Measurements from ENCODE around the gene EDC3. TPM values are rescaled to one million over a fixed set of nuclear protein-coding genes. Genes with fewer than 3 reads are reported as not detected.

Gene EDC3
- total RNA-seq, 4 donors from 2014 or later, result 14.4 to 18.8 (median 17.2) TPM

DNA sequence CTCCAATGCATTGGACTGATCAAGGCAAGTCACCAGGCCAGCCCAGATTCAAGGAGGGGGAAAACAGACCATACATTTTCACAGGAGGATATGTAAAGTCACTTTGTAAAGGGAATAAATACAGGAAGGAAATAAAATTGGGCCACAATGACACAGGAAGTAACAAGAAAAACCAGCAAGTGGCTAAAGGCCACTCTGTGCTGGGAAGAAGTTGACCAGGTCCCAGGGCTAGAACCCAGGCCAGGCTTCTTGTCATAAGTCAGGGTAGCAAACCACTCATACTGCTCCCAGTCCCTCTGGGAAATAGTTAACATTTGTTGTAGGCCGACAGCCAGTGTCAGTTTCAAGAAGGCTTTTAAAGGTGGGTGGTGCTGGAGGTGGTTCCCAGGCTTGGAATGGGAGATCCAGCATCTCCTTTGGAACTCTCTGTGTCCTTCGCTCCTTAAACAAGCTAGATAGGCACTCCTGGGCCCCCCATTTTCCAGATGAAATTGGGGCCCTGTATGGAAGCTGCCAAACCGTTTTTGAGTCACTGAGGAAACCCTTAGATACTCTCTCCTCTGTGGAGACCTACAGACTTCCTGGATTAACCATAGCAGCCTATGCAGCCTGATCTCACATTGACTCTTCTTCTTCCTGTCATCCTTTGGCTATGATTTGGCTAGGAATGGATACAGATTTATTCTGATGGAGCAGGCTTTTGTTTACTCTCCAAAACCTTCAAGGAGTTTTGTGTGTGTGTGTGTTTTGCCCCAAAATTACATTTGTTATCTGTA is 14.7 kb upstream of the EDC3 start:
- Histone ChIP-seq H3K27me3 (peaks cover 0 to 19% of the 10 kb centered on the region in 2 donors), H3K36me3 (no peaks in the 10 kb centered on the region), H3K4me1 (no peaks in the 10 kb centered on the region), H3K9me3 (no peaks in the 10 kb centered on the region), H3K27ac (no peak overlapping the region), H3K4me3 (no peak overlapping the region)
- WGBS, 2 donors, result 46 to 48% methylated on average over 3 of the region's 3 CpGs
- TF ChIP-seq EP300 (IDR thresholded peaks at IDR 0.05), result no peak
- TF ChIP-seq POLR2A (IDR thresholded peaks at IDR 0.05), result no peak
- TF ChIP-seq CTCF (IDR thresholded peaks at IDR 0.05), result no peak
- no peak for DNase-seq (ENCODE audit: low spot score in 2 of 2)

- no peak for DNase-seq (ENCODE audit: low spot score in 2 of 2)
- 63 to 64% methylated on average over 3 of the region's 3 CpGs for WGBS, 2 donors
- no peak overlapping the region for H3K27ac ChIP-seq
- TF ChIP-seq POLR2A (IDR thresholded peaks at IDR 0.05) (no peak), CTCF (IDR thresholded peaks at IDR 0.05) (no peak), EP300 (IDR thresholded peaks at IDR 0.05) (no peak)
- H3K27me3 ChIP-seq, result peaks cover 0 to 19% of the 10 kb centered on the region in 2 donors
- no peaks in the 10 kb centered on the region for H3K9me3 ChIP-seq
- no peaks in the 10 kb centered on the region for H3K4me1 ChIP-seq
- H3K4me3 ChIP-seq, result no peak overlapping the region
- H3K36me3 ChIP-seq, result no peaks in the 10 kb centered on the region
Observed at GRCh38 chr15:74709892-74710291, 14.1 kb upstream of the EDC3 start.

DNA sequence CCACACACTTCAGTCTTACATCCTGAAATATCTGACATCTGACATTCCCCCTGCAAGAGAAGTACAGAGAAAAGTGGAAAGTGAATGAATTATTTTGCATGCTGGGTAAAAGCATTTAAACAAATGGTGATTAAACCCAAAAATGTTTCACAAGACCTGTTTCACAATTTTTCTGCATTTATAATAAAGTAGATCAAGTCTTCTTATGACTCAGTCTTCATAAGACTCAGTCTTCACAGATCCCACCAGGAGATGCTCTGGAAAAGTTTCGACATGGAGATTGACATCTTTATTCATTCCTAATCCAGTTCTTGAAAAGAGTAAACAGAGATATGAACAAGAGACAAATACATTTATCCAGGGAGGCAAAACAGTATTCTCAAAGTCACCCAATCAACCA is 13.2 kb upstream of the EDC3 start:
- no peaks in the 10 kb centered on the region for H3K9me3 ChIP-seq
- DNase-seq (ENCODE audit: low spot score in 2 of 2), result no peak
- H3K4me3 ChIP-seq, result no peak overlapping the region
- H3K4me1 ChIP-seq, result no peaks in the 10 kb centered on the region
- H3K36me3 ChIP-seq, result no peaks in the 10 kb centered on the region
- no peak overlapping the region for H3K27ac ChIP-seq
- TF ChIP-seq EP300 (IDR thresholded peaks at IDR 0.05) (no peak), POLR2A (IDR thresholded peaks at IDR 0.05) (no peak), CTCF (IDR thresholded peaks at IDR 0.05) (no peak)
- 60% methylated on average over 1 of the region's 1 CpG for WGBS, 2 donors
- peaks cover 0 to 19% of the 10 kb centered on the region in 2 donors for H3K27me3 ChIP-seq

GRCh38 chr15:74696808-74697207 is 984 bp upstream of the EDC3 start:
- Histone ChIP-seq H3K27ac (no peak overlapping the region), H3K9me3 (no peaks in the 10 kb centered on the region), H3K4me3 (peak overlapping the region in 3 of 4 donors; percentile 76 to 95 (median 78)), H3K36me3 (no peaks in the 10 kb centered on the region), H3K27me3 (no peaks in the 10 kb centered on the region), H3K4me1 (peaks cover 0 to 38% (median 9%) of the 10 kb centered on the region in 4 donors)
- DNase-seq (ENCODE audit: low spot score in 2 of 2), result no peak
- TF ChIP-seq EP300 (IDR thresholded peaks at IDR 0.05), result no peak
- TF ChIP-seq CTCF (IDR thresholded peaks at IDR 0.05), result no peak
- no peak for TF ChIP-seq POLR2A (IDR thresholded peaks at IDR 0.05)
- WGBS, 2 donors, result 53 to 74% methylated on average over 2 of the region's 2 CpGs

DNA sequence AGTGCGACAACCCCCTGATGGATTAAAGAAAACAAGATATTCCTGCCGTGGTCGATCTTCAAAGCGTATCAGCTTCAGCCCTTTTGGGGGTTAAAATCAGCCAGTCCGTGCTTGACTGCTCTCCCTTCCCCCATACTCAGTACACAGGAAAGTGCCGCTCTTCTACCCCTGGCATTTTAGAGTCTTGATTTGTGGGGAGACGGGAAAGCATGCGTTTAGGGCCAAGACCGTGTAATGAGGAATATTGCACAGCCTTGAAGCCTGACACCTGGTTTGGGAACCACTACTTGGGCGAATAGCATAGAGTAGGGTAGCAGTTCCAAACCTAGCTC is 540 bp upstream of the EDC3 start:
- H3K36me3 ChIP-seq, result no peaks in the 10 kb centered on the region
- H3K4me1 ChIP-seq, result peaks cover 0 to 38% (median 9%) of the 10 kb centered on the region in 4 donors
- no peaks in the 10 kb centered on the region for H3K9me3 ChIP-seq
- DNase-seq (ENCODE audit: low spot score in 2 of 2), result no peak
- peak overlapping the region; percentile 73 to 95 (median 77) for H3K4me3 ChIP-seq
- 4 to 7% methylated on average over 10 of the region's 10 CpGs for WGBS, 2 donors
- H3K27ac ChIP-seq, result peak overlapping the region in 3 of 4 donors; percentile 85 to 90 (median 89)
- TF ChIP-seq POLR2A (IDR thresholded peaks at IDR 0.05) (no peak), CTCF (IDR thresholded peaks at IDR 0.05) (no peak), EP300 (IDR thresholded peaks at IDR 0.05) (no peak)
- no peaks in the 10 kb centered on the region for H3K27me3 ChIP-seq
